HG02981 (cell line): Measurements from ENCODE around the gene ST14.
"Not testable (repeated sequence)": the region's sequence is repeated elsewhere in the genome, so short reads cannot be mapped to it uniquely, and the experiment has no call there.

Source experiments
- ATAC-seq: cut with Tn5 transposase; IDR thresholded peaks from one replicate; pipeline ENCODE4 v1.9.1; 2021; ENCODE audit warnings: mild to moderate bottlenecking, moderate library complexity; ENCODE audit not compliant: unreplicated experiment

ST14 gene

DNA sequence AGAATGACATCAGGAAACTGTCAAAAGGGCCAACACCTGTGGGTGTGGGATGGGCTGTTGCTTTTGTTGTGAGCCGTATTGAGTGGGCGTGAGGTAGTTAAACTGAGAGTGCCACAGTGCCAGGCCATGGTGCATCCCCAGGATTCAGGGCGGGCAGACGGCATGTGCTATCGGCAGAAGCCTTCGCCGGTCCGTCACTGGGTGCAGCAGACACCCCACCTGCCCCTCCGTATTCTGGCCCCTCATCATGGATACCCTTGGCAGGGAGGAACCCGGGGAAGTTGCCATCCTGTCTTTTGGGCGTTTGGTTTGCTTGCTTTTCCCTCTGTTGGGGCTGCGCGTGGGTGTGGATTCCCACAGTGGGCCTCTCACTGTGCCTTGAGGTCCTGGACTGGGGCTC, 27.5 kb downstream of the ST14 start:
- ATAC-seq: no peak

- no peak for ATAC-seq
Observed at GRCh38 chr11:130188047-130188446, 28.5 kb downstream of the ST14 start.

DNA sequence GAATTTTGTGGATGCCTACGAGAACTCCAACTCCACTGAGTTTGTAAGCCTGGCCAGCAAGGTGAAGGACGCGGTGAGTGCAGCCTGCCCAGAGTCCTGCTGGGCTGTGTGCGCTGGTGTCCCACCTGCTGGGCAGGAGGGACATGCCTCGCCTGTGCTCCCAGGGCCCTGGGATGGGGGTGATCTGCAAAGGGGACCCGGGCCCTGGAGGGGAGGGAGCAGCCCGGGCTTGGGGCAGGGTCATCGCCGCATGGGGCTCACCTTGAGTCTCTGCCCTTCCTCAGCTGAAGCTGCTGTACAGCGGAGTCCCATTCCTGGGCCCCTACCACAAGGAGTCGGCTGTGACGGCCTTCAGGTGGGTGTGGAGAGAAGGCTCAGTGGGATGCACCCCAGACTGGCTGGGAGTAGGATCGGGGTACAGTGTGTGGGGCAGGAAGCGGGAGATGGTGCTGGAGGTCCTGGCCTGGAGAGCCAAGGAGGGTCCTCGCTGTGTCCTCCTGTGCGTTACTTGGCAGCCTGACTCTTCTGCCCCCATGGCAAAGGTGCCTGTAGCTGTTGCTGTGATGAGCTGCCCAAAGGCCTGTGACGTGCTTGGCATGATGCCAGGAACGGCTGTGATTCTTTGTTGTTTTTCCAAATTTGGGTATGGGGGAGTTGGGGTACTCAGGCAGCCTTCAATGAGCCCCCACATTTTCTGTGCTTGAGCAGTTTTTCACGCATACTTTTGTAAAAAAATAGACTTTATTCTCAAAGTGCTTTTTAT, 29.2 kb downstream of the ST14 start:
- no peak for ATAC-seq

GRCh38 chr11:130189492-130190210, 30.1 kb downstream of the ST14 start:
- ATAC-seq: no peak

DNA sequence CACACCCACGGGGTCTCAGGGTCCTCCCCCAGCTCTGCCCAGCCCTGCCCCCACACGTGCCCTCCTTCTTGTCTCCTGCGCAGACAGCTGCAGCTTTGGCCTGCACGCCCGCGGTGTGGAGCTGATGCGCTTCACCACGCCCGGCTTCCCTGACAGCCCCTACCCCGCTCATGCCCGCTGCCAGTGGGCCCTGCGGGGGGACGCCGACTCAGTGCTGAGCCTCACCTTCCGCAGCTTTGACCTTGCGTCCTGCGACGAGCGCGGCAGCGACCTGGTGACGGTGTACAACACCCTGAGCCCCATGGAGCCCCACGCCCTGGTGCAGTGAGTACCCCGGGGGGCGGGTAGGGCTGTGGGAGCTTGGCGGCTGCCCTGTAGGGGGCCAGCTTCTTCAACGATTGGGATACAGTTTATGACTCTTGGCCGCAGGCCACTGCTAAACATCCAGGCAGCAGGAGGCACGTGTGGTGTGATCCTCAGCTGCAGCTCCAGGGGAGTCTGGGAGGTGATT, 30.8 kb downstream of the ST14 start:
- no peak for ATAC-seq

- no peak for ATAC-seq
Observed at GRCh38 chr11:130191896-130192295, 32.3 kb downstream of the ST14 start.

DNA sequence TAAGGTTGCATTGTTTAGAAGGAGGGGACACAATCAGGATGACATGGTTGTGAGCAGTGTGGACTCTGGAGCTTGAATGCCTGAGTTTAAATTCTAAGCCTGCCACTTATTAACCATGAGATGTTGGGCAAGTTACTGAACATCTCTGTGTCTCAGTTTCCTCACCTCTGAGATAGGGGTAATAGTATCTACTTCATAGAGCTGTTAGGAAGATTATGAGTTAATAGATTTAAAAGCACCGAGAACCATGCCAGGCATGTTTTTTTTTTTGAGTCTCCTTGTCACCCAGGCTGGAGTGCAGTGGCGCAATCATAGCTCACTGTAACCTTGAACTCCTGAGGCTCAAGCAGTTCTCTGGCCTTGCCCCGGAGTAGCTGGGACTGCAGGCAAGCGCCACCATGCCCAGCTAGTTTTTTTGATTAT, 33.3 kb downstream of the ST14 start:
- ATAC-seq: no peak

GRCh38 chr11:130193551-130193950, 34.0 kb downstream of the ST14 start:
- ATAC-seq: not testable (repeated sequence)

GRCh38 chr11:130194241-130195023, 34.9 kb downstream of the ST14 start:
- no peak for ATAC-seq

- ATAC-seq: no peak
Observed at GRCh38 chr11:130197386-130198035, 37.9 kb downstream of the ST14 start.

- no peak for ATAC-seq
Observed at GRCh38 chr11:130198292-130198691, 38.7 kb downstream of the ST14 start.

DNA sequence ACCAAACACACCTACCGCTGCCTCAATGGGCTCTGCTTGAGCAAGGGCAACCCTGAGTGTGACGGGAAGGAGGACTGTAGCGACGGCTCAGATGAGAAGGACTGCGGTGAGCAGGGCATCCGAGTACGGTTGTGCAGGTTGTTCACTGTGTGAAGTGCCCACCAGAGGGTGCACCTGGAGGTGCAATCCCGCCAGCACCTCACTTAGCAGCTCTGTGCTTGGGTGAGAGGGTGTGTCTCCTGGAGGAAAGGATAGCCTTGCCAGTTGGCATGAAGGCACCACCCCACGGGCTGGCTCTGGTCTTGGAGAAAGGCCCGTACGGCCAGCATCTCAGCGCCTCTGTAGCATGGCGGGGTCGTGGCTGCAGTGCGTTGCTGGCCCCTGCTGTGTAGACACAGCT, 39.4 kb downstream of the ST14 start:
- no peak for ATAC-seq

- ATAC-seq: no peak
Observed at GRCh38 chr11:130199792-130200191, 40.2 kb downstream of the ST14 start.

DNA sequence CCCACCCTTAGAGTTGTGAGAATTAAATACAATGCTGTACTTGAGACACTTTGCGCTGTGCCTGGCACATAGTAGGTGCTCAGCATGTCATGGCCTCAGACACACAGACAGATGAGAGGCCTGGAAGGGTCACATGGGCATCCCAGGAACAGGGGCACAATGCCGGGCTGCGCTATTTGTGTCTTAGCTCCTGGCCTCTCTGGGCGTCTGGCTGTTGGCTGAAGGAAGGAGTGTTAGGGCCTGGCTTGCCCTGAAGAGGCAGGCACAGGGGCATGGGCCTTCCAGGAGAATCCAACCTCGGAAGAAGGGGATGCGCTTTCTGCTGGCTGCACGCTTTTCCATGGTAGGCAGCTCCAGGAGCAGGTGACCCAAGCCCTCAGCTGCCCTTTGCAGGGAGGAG, 41.4 kb downstream of the ST14 start:
- ATAC-seq: no peak

GRCh38 chr11:130202009-130202817, 42.6 kb downstream of the ST14 start:
- no peak for ATAC-seq

DNA sequence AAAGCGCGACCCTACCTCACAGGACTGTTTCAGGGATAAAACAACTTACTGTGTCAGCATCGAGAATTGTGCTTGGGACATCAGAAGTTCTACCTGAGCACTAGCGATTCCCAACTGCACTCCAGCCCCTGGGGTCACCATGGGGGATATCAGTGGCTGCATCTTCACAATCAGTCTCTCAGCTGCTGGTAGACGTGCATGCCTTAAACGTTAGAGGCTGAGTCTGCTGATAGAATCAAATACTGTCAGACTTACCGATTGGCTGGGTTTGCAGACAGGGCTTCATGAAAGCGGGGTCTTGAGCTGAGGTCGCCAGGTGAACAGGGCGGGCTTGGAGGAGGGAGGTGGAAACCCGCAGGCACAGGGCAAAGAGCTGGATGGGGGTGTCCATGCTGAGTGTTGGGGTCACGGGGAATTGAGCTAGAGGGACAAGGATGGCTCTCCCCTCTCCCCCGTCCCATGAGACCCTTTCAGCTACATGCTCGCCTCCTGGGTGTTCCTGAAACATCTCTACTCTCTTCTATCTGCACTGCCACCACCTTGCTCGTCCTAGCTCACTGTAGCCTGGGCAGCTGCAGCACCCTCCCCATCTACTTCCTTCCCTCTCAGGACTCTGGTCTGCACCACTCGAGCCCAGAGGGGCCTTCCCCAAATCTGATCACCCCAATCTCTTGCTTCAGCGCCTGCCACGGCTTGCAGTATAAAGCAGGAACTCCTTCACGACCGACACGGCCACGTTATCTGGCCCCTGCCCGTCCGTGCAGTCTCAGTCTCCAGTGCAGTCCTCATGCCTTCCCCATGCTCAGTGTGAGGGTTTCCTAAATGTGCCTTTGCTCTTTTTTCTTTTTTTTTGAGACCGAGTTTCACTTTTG, 43.5 kb downstream of the ST14 start:
- ATAC-seq: no peak

DNA sequence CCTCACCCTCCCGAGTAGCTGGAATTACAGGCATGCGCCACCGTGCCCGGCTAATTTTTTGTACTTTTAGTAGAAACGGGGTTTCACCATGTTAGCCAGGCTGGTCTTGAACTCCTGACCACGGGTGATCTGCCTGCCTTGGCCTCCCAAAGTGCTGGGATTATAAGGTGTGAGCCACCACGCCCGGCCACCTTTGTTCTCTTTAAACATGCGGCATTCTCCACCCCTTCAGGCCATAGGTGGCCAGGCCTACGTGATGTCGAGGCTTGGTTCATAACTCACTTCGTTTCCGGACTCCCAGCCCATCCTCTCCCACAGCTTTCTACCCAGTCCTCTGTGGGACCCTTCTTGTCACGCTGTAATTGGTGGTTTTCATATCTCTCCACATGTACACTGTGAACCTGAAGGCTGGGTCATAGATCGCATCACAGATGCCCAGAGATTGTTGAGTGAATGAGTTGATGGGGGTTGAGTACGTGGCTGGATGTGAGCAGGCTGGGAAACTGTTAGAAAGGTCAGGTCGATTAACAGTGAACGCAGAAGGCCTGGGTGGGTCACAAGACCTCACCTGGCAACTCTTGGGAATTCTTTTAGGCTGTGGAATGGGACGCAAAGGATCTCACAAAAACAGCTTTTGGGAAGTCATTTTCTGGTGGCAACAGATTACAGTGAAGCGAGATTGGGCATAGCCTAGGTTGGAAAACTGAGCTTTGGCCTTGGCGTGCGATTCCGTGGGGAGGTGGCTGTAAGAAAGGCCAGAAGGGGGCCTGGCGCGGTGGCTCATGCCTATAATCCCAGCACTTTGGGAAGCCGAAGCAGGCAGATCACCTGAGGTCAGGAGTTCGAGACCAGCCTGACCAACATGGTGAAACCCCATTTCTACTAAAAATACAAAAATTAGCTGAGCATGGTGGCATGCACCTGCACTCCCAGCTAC, 44.5 kb downstream of the ST14 start:
- ATAC-seq: no peak

GRCh38 chr11:130204703-130205095, 45.1 kb downstream of the ST14 start:
- ATAC-seq: no peak
